G401.6 (cell line): ENCODE results near the gene ERRFI1.
"Not testable (repeated sequence)": the region's sequence is repeated elsewhere in the genome, so short reads cannot be mapped to it uniquely, and the experiment has no call there.

Source experiments
- FAIRE-seq: peaks from 2 replicates; lab custom pipeline; 2012; peaks lifted over from hg19 to GRCh38; lab: Jason Lieb, UNC

ERRFI1 gene

GRCh38 chr1:7967651-7968050 is 58.5 kb downstream of the ERRFI1 start:
- no peak for FAIRE-seq

DNA sequence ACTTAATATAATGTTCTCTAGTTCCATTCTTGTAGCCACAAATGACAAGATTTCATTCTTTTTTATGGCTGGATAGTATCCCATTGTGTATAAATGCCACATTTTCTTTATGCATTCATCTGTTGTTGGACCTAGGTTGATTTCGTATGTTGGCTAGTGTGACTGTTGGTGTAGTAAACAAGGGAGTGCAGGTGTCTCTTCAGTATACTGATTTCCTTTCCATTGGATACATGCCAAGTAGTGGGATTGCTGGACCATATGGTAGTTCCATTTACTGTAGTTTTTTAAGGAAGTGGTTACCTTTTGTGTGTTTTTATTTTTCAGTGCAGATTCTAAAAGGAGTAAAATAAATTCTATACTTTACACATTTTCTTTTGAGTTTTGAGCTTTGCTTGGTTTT is 58.9 kb downstream of the ERRFI1 start:
- no peak for FAIRE-seq

DNA sequence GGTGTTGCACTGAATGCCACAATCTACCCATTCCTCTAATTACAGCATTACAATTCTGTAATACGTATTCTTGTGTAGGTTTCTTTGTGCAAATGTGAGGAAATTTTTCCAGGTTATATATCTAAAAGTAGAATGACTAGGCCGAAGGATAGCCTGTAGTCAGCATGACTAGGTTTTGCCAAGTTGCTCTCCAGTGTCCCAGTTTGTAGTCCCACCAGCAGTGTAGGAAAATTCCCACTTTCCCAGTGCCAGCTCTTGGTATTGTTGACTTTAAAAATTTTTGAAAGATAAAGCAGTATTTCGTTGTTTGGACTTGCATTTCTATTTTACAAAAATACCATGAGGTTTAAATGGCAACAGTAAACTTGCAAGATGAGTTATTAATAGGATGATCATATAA is 61.6 kb downstream of the ERRFI1 start:
- no peak for FAIRE-seq

DNA sequence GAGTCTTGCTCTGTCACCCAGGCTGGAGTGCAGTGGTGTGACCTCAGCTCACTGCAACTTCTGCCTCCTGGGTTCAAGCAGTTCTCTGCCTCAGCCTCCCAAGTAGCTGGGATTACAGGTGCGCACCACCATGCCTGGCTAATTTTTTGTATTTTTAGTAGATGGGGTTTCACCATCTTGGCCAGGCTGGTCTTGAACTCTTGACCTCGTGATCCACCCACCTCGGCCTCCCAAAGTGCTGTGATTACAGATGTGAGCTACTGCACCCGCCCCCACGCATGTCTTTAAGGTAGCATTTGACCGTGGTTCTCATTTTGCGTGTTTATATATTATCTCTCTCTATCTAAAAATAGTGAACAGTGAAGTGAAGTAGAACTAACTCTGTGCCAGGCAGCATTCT is 62.3 kb downstream of the ERRFI1 start:
- not testable (repeated sequence) for FAIRE-seq

- not testable (repeated sequence) for FAIRE-seq
These were observed 62.8 kb downstream of the ERRFI1 start for GRCh38 chr1:7963378-7963730.

DNA sequence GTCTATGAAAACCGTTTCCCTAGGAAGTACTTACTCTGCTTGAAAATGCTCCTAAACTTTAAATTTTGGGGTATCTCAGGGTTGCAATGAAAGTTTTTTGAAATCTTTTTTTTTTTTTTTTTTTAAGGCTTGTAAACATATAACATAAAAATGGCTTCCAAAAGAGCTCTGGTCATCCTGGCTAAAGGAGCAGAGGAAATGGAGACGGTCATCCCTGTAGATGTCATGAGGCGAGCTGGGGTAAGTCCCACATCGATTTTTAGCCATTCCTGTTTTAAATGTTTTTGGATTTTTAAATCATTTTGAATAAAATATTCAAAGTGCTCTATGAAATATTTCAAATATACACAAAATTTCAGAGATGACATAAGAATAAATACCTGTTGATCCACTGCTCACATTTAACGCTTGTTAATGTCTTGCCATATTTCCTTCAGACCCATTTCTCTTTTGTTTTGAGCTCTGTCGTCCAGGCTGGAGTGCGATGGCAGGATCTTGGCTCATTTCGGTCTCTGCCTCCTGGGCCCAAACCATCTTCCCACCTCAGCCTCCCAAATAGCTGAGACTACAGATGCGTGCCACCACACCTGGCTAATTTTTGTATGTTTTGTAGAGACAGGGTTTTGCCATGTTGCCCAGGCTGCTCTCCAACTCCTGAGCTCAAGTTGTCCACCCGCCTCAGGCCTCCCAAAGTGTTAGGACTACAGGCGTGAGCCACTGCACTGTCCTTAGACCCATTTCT is 63.3 kb downstream of the ERRFI1 start:
- FAIRE-seq, result no peak

- no peak for FAIRE-seq
These were observed 64.1 kb downstream of the ERRFI1 start for GRCh38 chr1:7962014-7962335.
